ENCODE results near the gene BBC3. TPM values are rescaled to one million over a fixed set of nuclear protein-coding genes. Genes with fewer than 3 reads are reported as not detected.
"Not testable (repeated sequence)": the region's sequence is repeated elsewhere in the genome, so short reads cannot be mapped to it uniquely, and the experiment has no call there.

Gene BBC3
- total and polyA plus RNA-seq, 4 experiments from 2014 or later, result 3.7 to 32.2 (median 20.0) TPM

DNA sequence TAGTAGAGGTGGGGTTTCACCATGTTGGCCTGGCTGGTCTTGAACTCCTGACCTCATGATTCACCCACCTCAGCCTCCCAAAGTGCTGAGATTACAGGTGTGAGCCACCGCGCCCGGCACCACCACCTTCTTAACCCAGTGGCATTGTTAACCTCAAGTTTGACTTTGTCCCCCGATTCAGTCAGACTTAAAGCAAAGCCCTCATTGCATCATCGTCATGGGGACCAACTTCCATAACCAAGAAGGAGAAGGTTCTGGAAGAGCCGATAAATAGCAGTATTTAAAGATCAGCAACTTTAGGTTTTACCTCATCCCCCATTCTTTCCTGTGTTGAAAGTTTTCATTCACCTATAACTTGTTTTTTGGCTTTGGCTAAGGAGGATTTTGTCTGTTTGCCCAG, 37.0 kb upstream of the BBC3 start:
- no peak overlapping the region for H3K4me3 ChIP-seq (ENCODE audit: low read length in 2 of 2)
- no peaks in the 10 kb centered on the region for H3K9me3 ChIP-seq (ENCODE audit: control insufficient read depth in 1 of 2, low read length in 2 of 2)
- ChIA-PET CTCF (ENCODE audit: partially characterized antibody) (no interaction called here), POLR2A (ENCODE audit: partially characterized antibody) (interaction anchor here (0.9 kb wide), 1 partner anchor 41 kb away, joined by 3 read pairs; no protein-coding TSS in a partner anchor)
- DNase-seq, result no peak
- H3K27ac ChIP-seq (ENCODE audit: low read depth, low read length), result no peak overlapping the region
- Mint-ChIP-seq H3K9me3 (no peaks in the 10 kb centered on the region), H3K4me3 (no peak overlapping the region), H3K4me1 (peaks cover 7 to 11% (median 8%) of the 10 kb centered on the region in 4 donors), H3K27me3 (no peaks in the 10 kb centered on the region), H3K27ac (no peak overlapping the region), H3K36me3 (peaks cover 32 to 58% of the 10 kb centered on the region in 2 donors)
- H3K27me3 ChIP-seq (ENCODE audit: insufficient read depth, low read length), result no peaks in the 10 kb centered on the region
- intact Hi-C loops (cut with micrococcal nuclease), result no loop called here
- H3K4me1 ChIP-seq (ENCODE audit: insufficient read depth, low read length), result peaks cover 8% of the 10 kb centered on the region
- H3K36me3 ChIP-seq (ENCODE audit: insufficient read depth, low read length), result peaks cover 27% of the 10 kb centered on the region

DNA sequence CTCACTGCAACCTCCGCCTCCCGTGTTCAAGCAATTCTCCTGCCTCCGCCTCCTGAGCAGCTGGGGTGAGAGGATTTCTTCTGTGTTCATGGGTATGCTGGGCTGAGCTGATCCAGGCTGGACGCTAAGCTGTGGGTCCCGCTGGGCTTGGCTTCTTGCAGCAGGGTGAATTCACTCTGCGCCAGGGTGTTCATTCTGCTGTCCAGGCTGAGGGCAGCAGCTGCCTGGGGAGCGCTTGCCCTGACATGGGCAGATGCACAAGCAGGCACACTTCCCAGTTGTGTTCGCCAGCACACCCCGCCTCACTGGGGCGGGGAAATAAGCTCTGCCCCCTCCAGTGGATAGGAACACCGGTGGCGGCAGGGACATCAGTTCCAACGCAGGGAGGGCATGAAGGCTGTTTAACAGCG, 36.4 kb upstream of the BBC3 start:
- H3K27ac ChIP-seq (ENCODE audit: low read depth, low read length), result no peak overlapping the region
- no peaks in the 10 kb centered on the region for H3K27me3 ChIP-seq (ENCODE audit: insufficient read depth, low read length)
- Mint-ChIP-seq H3K27ac (no peak overlapping the region), H3K4me3 (no peak overlapping the region), H3K9me3 (no peaks in the 10 kb centered on the region), H3K4me1 (peaks cover 2 to 4% (median 2%) of the 10 kb centered on the region in 4 donors), H3K36me3 (peaks cover 32 to 57% of the 10 kb centered on the region in 2 donors), H3K27me3 (no peaks in the 10 kb centered on the region)
- CTCF ChIA-PET (ENCODE audit: partially characterized antibody), result no interaction called here
- H3K4me3 ChIP-seq (ENCODE audit: low read length in 2 of 2), result no peak overlapping the region
- DNase-seq, result no peak
- no peaks in the 10 kb centered on the region for H3K9me3 ChIP-seq (ENCODE audit: control insufficient read depth in 1 of 2, low read length in 2 of 2)
- intact Hi-C loops (cut with micrococcal nuclease), result no loop called here
- H3K36me3 ChIP-seq (ENCODE audit: insufficient read depth, low read length), result peaks cover 27% of the 10 kb centered on the region
- POLR2A ChIA-PET (ENCODE audit: partially characterized antibody), result interaction anchor here (0.6 to 0.9 kb wide), 2 partner anchors 11 to 41 kb away, joined by 3 read pairs; partner anchors contain the start of gene CCDC9
- peaks cover 1% of the 10 kb centered on the region for H3K4me1 ChIP-seq (ENCODE audit: insufficient read depth, low read length)

DNA sequence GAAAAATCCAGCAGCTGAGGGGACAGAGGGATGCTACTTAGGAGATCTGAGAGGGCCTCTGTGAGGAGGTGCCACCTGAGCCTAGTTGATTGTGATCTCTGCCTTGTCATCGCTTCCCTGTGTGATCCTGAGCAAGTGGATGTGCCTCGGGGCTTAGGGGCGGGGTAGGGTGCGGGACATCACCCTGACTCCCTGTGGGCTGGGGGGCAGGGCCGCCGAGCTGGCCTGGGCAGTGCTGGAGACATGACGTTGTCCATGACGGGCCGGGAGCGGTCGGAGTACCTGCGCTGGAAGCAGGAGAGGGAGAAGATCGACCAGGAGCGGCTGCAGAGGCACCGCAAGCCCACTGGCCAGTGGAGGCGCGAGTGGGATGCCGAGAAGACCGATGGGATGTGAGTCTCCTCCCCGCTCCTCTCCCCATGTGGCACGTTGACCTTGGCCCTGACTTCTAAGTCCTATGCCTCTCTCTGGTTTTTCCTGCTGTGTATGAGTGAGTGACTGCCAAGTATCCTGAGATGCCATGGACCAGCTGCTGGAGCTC, 35.5 kb upstream of the BBC3 start:
- POLR2A ChIA-PET (ENCODE audit: partially characterized antibody), result no interaction called here
- Mint-ChIP-seq H3K4me3 (no peak overlapping the region), H3K27ac (no peak overlapping the region), H3K27me3 (no peaks in the 10 kb centered on the region), H3K36me3 (peaks cover 32 to 59% of the 10 kb centered on the region in 2 donors), H3K4me1 (peaks cover 0 to 3% (median 0%) of the 10 kb centered on the region in 4 donors), H3K9me3 (no peaks in the 10 kb centered on the region)
- Histone ChIP-seq H3K27ac (ENCODE audit: low read depth, low read length) (no peak overlapping the region), H3K4me1 (ENCODE audit: insufficient read depth, low read length) (no peaks in the 10 kb centered on the region), H3K9me3 (ENCODE audit: control insufficient read depth in 1 of 2, low read length in 2 of 2) (no peaks in the 10 kb centered on the region), H3K4me3 (ENCODE audit: low read length in 2 of 2) (no peak overlapping the region), H3K27me3 (ENCODE audit: insufficient read depth, low read length) (no peaks in the 10 kb centered on the region), H3K36me3 (ENCODE audit: insufficient read depth, low read length) (peaks cover 27% of the 10 kb centered on the region)
- intact Hi-C loops (cut with micrococcal nuclease), result no loop called here
- no peak for DNase-seq
- CTCF ChIA-PET (ENCODE audit: partially characterized antibody), result no interaction called here

DNA sequence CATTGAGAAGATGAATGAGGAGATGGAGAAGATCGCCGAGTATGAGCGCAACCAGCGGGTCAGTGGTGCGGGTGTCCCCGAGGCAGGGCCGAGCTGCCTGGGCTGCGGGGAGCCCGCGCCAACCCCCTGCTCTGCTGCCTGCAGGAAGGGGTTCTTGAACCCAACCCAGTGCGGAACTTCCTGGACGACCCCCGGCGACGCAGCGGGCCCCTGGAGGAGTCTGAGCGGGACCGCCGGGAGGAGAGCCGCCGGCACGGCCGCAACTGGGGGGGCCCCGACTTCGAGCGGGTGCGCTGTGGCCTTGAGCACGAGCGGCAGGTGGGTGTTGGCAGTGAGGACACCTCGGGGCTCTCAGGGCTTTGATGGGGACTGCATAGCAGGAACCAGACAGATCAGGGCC, 33.6 kb upstream of the BBC3 start:
- no peak overlapping the region for H3K27ac ChIP-seq (ENCODE audit: low read depth, low read length)
- POLR2A ChIA-PET (ENCODE audit: partially characterized antibody), result no interaction called here

DNA sequence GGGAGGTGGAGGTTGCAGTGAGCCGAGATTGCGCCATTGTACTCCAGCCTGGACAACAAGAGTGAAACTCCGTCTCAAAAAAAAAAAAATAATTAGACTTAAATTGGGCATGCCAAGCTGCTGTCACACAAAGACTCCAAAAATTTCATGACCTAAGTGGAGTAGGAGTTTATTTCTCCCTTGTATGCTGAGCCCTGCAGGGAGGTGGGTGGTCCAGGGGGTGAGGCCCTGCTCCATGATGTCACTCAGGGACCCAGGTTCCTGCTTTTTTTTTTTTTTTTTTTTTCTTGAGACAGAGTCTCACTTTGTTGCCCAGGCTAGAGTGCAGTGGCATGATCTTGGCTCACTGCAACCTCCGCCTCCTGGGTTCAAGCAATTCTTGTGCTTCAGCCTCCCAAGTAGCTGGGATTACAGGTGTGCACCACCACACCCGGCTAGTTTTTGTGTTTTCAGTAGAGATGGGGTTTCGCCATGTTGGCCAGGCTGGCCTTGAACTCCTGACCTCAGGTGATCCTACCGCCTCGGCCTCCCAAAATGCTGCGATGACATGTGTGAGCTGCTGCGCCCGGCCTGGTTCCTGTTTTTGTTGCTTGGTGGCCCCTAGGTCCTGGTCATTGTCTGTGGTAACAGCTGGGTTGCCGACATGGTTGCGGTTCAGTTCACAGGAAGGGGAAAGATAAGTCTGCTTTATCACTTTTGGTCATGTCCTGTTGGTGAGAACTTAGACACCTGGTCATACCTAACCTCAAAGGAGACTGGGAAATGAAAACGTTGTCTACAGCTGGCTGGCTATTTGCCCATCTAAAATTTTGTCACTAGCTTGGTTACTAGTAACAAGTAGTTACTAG, 31.2 kb upstream of the BBC3 start:
- Mint-ChIP-seq H3K4me1 (peaks cover 15 to 27% (median 24%) of the 10 kb centered on the region in 4 donors), H3K27ac (peak overlapping the region in 3 of 7 donors; percentile 29 to 77 (median 64)), H3K36me3 (peaks cover 48 to 66% of the 10 kb centered on the region in 2 donors)
- POLR2A ChIA-PET (ENCODE audit: partially characterized antibody), result interaction anchor here (0.6 to 2.1 kb wide), 4 partner anchors 12 to 112 kb away, joined by 4 to 10 read pairs (median 6); partner anchors contain the start of gene INAFM1
- H3K27me3 ChIP-seq (ENCODE audit: insufficient read depth, low read length); H3K9me3 ChIP-seq (ENCODE audit: control insufficient read depth in 1 of 2, low read length in 2 of 2); DNase-seq; H3K4me3 ChIP-seq (ENCODE audit: low read length in 2 of 2); H3K4me3 Mint-ChIP-seq; intact Hi-C loops (cut with micrococcal nuclease); H3K27ac ChIP-seq (ENCODE audit: low read depth, low read length); H3K9me3 Mint-ChIP-seq; H3K27me3 Mint-ChIP-seq: not testable (repeated sequence)
- peaks cover 15% of the 10 kb centered on the region for H3K4me1 ChIP-seq (ENCODE audit: insufficient read depth, low read length)
- peaks cover 46% of the 10 kb centered on the region for H3K36me3 ChIP-seq (ENCODE audit: insufficient read depth, low read length)
- CTCF ChIA-PET (ENCODE audit: partially characterized antibody), result interaction anchor here (0.7 to 1.7 kb wide), 3 partner anchors 15 to 23 kb away, joined by 3 to 5 read pairs (median 3); no protein-coding TSS in a partner anchor

More for the DNA sequence above, 33.6 kb upstream of the BBC3 start:
- peaks cover 3 to 5% (median 4%) of the 10 kb centered on the region in 4 donors for H3K4me1 Mint-ChIP-seq
- H3K36me3 Mint-ChIP-seq, result peaks cover 41 to 59% of the 10 kb centered on the region in 2 donors
- CTCF ChIA-PET (ENCODE audit: partially characterized antibody), result no interaction called here
- no peaks in the 10 kb centered on the region for H3K4me1 ChIP-seq (ENCODE audit: insufficient read depth, low read length)
- H3K27ac Mint-ChIP-seq, result no peak overlapping the region
- H3K9me3 ChIP-seq (ENCODE audit: control insufficient read depth in 1 of 2, low read length in 2 of 2), result no peaks in the 10 kb centered on the region
- H3K27me3 Mint-ChIP-seq, result no peaks in the 10 kb centered on the region
- H3K4me3 ChIP-seq (ENCODE audit: low read length in 2 of 2), result no peak overlapping the region
- no peaks in the 10 kb centered on the region for H3K9me3 Mint-ChIP-seq
- no peak for DNase-seq
- intact Hi-C loops (cut with micrococcal nuclease), result no loop called here
- peaks cover 36% of the 10 kb centered on the region for H3K36me3 ChIP-seq (ENCODE audit: insufficient read depth, low read length)
- H3K27me3 ChIP-seq (ENCODE audit: insufficient read depth, low read length), result no peaks in the 10 kb centered on the region
- H3K4me3 Mint-ChIP-seq, result no peak overlapping the region

DNA sequence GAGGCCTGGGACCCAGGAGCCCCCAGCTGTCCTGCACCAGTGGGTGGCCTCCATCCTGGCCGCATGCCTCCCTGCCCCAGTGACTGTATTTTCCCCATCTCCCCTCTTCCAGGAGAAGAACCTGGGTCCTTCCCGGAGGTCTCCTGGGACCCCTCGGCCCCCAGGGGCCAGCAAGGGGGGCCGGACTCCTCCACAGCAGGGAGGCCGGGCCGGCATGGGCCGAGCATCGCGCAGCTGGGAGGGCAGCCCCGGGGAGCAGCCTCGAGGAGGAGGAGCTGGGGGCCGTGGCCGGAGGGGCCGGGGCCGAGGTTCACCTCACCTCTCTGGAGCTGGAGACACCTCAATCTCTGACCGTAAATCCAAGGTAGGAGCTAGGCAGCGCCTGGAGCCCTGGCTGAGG, 29.5 kb upstream of the BBC3 start:
- H3K9me3 Mint-ChIP-seq, result peaks cover 0 to 5% (median 0%) of the 10 kb centered on the region in 8 donors
- peak overlapping the region in 3 of 7 donors; percentile 53 to 71 (median 55) for H3K27ac Mint-ChIP-seq
- H3K27me3 ChIP-seq (ENCODE audit: insufficient read depth, low read length), result no peaks in the 10 kb centered on the region
- intact Hi-C loops (cut with micrococcal nuclease), result no loop called here
- ChIA-PET CTCF (ENCODE audit: partially characterized antibody) (interaction anchor here (1.1 to 1.4 kb wide), 3 partner anchors 13 to 24 kb away, joined by 3 to 5 read pairs (median 4); no protein-coding TSS in a partner anchor), POLR2A (ENCODE audit: partially characterized antibody) (interaction anchor here (1.5 to 2.1 kb wide), 2 partner anchors 14 to 34 kb away, joined by 4 to 10 read pairs; partner anchors contain the start of gene INAFM1)
- H3K27me3 Mint-ChIP-seq, result no peaks in the 10 kb centered on the region
- no peaks in the 10 kb centered on the region for H3K9me3 ChIP-seq (ENCODE audit: control insufficient read depth in 1 of 2, low read length in 2 of 2)
- peaks cover 18% of the 10 kb centered on the region for H3K4me1 ChIP-seq (ENCODE audit: insufficient read depth, low read length)
- H3K4me1 Mint-ChIP-seq, result peaks cover 20 to 40% (median 31%) of the 10 kb centered on the region in 4 donors
- H3K36me3 ChIP-seq (ENCODE audit: insufficient read depth, low read length), result peaks cover 38% of the 10 kb centered on the region
- H3K4me3 ChIP-seq (ENCODE audit: low read length in 2 of 2), result no peak overlapping the region
- no peak for DNase-seq
- H3K27ac ChIP-seq (ENCODE audit: low read depth, low read length), result no peak overlapping the region
- H3K4me3 Mint-ChIP-seq, result no peak overlapping the region
- peaks cover 36 to 60% of the 10 kb centered on the region in 2 donors for H3K36me3 Mint-ChIP-seq

All from CD4-positive, alpha-beta memory T cell (primary cell).